Fibroblast of the conjunctiva (primary cell): ENCODE data around the gene KANSL3.
A peak's percentile ranks its signal among the peaks of the same experiment; 100 is the strongest.
"Not testable (repeated sequence)": the region's sequence is repeated elsewhere in the genome, so short reads cannot be mapped to it uniquely, and the experiment has no call there.

ENCODE experiments used
- DNase-seq: peaks from one replicate; pipeline ENCODE4 v3.0.0-alpha.2; 2010; ENCODE audit warnings: low read depth

KANSL3 gene

GRCh38 chr2:96654791-96655190 lies 16.7 kb upstream of the KANSL3 start:
- not testable (repeated sequence) for DNase-seq

- no peak for DNase-seq
Observed at GRCh38 chr2:96651793-96652192, 13.7 kb upstream of the KANSL3 start.

DNA sequence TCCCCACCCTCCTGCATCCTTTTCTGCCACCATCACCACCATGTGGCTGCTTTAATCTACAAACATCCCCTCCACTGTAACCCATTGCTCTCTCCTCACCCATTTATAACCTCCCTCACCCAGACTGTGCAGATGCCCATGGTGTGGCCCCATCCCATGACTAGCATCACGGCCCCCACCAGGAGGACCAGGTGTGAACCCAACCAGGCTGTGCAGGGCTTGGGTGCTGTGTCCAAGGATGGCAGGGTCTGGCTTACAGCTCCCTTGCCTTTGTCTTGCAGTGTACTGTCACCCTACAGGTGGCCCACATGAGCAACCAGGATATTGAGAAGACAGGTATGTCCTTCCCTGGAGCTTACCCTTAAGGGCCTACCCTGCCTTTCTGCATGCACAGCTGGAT lies 11.2 kb upstream of the KANSL3 start:
- DNase-seq: no peak

DNA sequence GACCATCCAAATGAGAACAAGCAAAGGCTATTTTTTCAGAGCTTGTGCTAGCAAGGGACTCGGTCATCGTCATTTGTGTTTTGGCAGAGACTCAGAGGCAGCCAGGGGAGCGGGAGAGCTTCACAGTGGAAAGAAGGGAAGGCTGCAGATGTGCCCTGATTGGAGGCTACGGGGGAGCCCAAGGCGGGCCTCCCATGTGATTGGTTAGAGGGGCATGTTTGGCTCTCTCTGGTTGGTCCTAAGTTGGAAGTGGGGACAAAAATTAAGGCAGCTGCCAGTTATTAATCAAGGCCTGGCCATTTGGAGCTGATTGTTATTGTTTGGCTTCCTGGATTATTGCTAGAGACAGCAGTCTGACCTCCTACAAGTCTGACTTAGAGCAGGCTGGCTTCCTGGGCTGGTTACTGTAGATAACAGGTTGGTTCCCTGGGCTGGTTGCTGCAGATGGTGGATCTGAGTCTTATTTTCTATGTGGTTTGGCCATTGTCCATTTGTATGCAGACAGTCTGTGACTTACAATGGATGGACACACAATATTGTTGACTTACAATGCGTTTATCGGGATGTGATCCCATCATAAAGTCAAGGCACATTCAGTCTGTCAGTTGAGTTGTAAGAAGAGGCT lies 10.3 kb upstream of the KANSL3 start:
- DNase-seq: no peak

DNA sequence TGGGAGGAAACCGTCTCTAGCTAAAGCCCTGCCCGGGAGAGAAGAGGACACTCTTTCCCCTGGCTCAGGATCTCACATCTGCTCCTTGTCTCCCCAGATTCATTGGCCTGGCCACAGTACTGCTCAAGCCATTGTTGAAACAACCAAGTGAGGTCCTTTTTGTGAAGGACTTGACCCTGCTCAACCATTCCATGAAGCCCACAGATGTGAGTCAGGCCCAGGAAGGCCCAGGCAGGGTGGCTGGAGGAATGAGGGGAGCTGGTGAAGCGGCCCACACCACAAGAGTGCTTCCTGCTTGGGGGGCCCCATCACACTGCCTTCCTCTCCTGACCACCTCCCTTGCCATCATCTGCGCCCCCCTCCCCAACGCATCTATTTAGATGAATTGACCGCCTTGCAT lies 9.6 kb upstream of the KANSL3 start:
- DNase-seq: no peak

DNA sequence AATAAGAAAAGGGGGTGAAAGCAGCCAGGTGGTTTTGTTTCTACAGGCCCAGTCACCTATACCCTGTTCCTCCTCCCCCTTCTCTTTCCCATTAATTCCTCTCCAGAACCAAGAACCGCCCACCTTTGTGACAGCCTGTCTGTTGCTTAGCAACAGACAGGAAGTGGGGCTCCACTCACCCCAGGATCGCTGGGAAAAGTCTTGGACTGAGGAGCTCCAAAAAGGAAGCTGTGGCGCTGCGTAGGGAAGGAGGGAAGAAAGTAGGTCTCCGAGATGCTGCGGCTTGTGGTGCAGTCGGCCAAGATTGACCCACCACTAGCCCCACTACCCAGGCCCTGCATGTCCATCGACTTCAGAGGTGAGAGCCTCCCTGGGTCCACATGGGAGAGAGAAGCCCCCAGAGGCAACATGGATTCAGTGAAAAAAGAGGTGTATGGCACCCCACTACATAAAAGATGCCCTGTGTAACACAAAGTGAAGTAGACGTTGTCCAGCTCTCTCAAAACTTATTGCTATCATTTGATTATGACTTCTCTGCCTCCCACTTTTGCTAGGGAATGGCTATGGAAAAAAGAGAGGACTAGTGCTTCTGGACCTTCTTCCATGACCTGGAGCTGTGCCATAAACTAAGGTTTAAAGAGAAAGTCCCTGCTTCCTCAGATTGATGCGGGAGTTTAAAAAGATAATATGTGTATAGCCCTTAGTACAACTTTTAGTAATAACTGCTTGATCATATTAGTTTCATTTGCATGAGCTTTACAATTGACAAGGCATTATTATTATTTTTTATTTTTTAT lies 4.7 kb upstream of the KANSL3 start, which contains the start of gene FER1L5:
TSS of gene FER1L5 (plus strand) at position 201 of the 797 bp plus-strand sequence. CDS start at position 274, 73 bp downstream.
- no peak for DNase-seq

- peak; percentile 69 for DNase-seq
Observed at GRCh38 chr2:96637385-96638143, 548 bp downstream of the KANSL3 start.

DNA sequence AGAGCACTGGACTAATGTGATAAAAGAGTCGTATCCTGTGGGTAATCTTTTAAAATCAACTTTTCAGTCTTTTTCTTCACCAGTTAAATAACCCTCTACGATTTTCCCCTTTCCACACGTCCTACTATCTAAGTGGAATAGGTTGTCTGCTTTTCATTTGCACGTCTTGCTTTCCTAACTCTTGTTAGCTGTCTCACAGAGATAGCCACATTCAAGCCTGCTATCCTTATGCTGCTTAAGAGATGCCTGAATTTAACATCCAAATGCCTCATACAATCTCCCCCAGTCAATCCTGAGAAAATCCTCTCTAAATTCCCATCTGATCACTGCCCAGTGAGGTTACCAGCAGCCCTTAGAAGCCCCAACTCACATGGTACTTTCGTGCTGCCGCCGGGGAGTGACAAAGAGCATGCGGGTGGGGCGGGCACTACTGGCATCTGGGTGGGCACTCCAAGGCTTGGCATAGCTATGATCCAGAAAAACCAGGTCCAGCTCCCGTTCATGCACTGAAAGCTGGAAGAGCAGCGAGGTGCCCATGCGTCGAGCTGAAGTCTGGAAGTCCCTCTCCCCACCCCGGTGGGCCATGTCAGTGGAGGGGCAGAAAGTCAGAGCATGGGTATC lies 1.5 kb downstream of the KANSL3 start:
- DNase-seq: no peak

- DNase-seq: no peak
Observed at GRCh38 chr2:96633641-96634040, 4.5 kb downstream of the KANSL3 start.

DNA sequence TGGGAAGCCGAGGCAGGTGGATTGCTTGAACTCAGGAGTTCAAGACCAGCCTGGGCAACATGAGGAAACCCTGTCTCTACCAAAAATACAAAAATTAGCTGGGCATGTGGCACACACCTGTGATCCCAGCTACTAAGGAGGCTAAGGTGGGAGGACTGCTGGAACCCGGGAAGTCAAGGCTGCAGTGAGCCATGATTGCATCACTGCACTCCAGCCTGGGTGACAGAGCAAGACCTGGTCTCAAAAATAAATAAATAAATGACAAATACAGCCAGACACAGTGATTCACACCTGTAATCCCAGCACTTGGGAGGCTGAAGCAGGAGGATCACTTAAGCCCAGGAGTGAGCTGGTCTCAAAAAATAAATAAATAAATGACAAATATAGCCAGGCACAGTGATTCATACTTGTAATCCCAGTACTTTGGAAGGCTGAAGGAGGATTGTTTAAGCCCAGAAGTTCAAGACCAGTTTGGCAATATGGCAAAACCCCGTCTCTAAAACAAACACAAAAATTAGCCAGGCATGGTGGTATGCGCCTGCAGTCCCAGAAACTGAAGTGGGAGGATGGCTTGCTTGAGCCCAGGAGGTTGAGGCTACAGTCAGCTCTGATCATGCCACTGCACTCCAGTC lies 6.2 kb downstream of the KANSL3 start:
- peak; percentile 27 for DNase-seq

DNA sequence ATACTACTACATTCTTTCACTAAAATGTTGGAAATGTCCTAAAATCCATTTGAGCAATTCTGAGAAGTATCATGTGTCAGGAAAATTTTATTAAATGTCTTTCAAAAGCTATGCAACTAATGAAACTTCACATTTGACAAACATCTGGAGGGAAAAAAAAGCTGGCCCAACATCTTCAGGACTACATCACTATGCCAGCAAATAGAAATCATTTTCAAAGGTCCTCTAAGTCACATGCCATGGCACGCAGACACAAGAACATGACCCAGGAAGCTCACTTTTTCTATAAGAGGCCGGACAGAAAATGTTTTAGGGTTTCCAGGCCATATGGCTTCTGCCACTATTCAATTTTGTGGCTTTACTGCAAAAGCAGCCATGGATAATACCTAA lies 11.6 kb downstream of the KANSL3 start:
- no peak for DNase-seq

- no peak for DNase-seq
Observed at GRCh38 chr2:96625571-96626552, 12.2 kb downstream of the KANSL3 start.

DNA sequence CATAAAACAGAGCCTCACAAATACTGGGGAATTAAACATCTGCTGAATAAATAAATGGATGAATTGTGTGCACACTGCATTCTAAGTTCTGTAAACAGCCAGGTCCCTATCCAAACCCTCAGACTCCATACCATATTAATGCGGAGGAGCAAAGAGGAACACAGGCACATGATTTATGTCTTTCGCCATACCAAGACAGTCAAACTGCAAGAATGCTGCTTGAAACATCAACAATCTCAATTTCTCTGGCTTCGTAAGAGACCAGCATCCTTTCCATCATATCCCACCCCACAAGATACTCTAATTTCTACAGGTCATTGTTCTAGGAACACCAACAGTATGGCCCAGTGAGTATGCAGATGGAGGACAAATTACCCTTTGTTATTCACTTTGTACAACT lies 15.0 kb downstream of the KANSL3 start:
- no peak for DNase-seq

DNA sequence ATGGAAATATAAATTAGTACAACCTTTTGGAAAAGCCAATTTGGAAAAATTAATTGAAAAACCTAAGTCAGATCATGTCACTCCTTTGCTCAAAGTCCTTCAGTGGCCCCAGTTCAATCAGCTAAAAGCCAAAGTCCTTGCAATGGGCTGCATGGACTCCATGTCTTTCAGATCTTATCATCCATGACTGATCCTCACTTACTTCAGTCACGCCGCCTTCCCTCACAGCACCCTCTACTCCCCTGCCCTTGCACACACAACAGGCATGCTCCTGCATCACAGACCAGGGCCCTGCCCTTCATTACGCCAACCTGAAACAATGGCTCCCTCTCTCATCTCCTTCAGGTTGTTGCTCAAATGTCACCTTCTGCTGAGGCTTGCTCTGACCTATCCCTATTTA lies 15.6 kb downstream of the KANSL3 start:
- DNase-seq: no peak

DNA sequence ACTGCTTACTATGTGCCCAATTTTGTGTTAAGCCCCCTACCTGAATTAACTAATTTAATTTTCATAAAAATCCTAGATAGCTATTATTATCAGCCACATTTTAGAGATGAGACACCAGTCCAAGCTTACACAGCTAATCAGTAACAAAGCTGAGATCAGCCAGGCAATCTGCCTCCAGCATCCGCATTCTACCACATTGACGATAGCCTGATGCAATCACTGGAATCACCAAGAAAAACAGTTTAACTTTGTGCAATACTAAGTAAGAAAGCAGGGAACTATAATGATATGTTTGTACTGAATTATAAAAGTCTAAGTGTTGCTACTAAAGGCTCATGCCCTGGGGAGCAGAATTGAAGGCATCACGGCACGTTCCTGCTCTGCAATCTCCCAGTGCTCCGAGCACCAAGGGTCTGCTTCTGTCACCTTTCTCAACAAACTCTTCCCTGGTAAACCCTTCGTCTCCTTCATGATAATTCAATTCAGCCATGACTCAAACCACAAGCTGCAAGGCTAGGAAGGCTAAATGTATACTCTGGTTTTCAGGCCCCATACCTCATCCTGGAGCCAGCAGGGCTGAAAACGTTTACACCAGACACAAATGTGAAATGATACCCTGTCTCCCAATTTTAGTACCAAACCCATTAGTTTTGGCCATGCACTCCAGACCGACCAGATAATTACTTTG lies 19.4 kb downstream of the KANSL3 start:
- DNase-seq: peak; percentile 90

DNA sequence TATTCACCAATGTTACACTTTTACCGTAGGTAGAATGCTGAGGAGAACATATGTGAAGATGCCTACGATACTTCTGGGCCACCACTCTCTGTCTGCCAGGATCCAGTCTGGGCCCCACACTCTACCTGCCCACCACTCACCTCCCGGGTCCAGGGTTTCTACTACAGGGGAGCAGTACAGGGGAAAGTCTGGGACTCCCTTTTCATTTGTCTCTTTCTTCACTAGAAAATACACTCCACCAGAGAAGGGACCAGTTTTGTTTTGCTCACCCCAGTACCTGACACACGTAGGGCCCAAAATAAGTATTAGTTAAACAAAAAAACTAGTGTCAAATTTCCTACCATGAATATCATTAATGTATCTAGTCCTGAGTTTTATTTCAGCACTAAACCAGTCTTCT lies 21.1 kb downstream of the KANSL3 start:
- no peak for DNase-seq

DNA sequence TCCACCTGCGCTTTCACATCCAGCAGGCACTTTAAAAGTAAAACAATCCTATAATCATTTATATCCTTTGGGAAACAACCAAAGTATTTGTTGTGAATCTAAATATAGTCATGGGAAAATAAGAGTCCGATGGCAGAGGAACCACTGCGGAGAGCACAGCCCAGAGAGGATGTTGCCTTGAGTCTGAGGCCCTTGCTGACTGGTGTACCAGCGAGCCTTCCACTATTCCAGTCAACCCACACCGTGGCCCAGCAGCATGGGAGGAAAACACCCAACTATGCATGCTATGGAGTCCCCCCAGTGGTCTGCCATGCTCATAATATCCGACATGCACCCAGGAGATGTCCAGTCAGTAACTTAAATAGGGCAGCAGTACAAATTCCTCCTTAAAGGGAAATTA lies 21.6 kb downstream of the KANSL3 start:
- DNase-seq: no peak

GRCh38 chr2:96616128-96616527 lies 22.0 kb downstream of the KANSL3 start:
- DNase-seq: no peak

DNA sequence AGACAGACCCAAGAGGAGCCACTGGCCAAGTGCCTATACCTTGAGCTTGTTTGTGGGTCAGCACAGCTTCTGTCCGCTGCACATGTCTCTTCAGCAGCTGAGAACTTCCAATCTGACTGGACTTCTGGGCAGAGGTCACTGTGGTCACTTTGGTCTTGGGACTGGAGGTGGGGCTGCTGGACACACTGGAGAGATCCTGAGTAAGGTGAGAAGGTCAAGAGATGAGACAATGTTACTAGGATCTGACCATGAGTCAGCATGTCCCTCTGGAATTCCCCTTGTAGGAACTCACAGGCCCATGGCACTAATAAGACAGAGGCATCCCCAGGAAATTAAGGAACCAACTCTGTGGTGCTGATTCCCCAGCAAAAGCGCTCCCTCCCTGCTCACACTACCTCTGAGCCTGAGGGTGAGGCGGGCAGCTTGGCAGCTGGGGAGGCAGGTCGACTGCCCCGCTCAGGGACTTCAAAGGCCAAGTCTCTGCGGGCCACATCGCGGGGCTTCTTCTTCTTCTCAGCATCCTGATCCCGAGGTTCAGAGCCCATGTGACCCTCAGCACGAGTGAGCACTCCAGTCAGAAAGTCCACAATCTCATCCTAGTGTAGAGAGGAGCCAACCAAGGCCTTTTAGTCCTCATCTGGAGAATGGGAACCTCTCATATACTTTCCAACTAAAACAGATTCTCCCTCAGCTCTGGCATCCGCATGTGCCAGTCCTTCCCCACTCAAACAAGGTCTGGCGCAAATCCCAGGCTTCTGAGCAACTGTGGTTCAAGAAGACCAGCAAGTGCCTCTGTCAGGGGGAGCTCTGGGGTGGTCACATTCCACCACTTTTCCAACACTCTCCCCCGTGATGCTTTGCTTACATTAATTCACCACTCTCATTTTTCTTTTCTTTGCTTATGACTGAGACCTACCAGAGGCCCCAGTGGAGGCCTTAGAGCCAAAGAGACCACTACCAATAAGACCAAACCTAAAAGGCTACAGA lies 29.4 kb downstream of the KANSL3 start:
- DNase-seq: no peak
